Prostate gland (tissue), 2 donors: Measurements from ENCODE around the gene CTSC.

Source experiments
- CTCF ChIP-seq, 4 experiments: fragments of 200-600 bp in 2 of 4; fragments of 450-650 bp in 2 of 4; sonication (generic) in 2 of 4; IDR thresholded peaks; 1 replicate in 3 of 4; 2 replicates in 1 of 4; pipeline ENCODE4 v1.5.1; 2016 to 2019; ENCODE audit warnings: antibody characterized with exemption in 4 of 4, mild to moderate bottlenecking in 2 of 4, moderate library complexity in 2 of 4
- POLR2A ChIP-seq: fragments of 450-650 bp; IDR thresholded peaks from one replicate; pipeline ENCODE4 v1.6.1; 2016; ENCODE audit warnings: antibody characterized with exemption, mild to moderate bottlenecking
- POLR2AphosphoS5 ChIP-seq: sonication (generic); formaldehyde crosslinking; IDR thresholded peaks from one replicate; pipeline ENCODE4 v1.6.1; 2017; ENCODE audit warnings: antibody characterized with exemption

- TF ChIP-seq CTCF (IDR thresholded peaks at IDR 0.05) (no peak), POLR2AphosphoS5 (no peak), POLR2A (no peak)
These were observed 7.9 kb upstream of the CTSC start for GRCh38 chr11:88345408-88345807.
